ENCODE data around the gene MED23. TPM values are rescaled to one million over a fixed set of nuclear protein-coding genes. Genes with fewer than 3 reads are reported as not detected.

The MED23 gene
- total and polyA plus RNA-seq, 9 of the 15 experiments (the other 6 are each of a cell fraction or from before 2014, with no cell fraction given), result 13.7 to 61.2 (median 27.2) TPM

GRCh38 chr6:131592935-131593334 lies 35.1 kb downstream of the MED23 start (continued):
- no peak for TF ChIP-seq CLOCK (CRISPR knock-in tag; IDR thresholded peaks at IDR 0.05; ENCODE audit: borderline replicate concordance)
- no peak for TF ChIP-seq COPS2 (conservative IDR thresholded peaks at IDR 0.05)
- TF ChIP-seq SMARCA4 (IDR thresholded peaks at IDR 0.05), result no peak
- no peak for TF ChIP-seq VEZF1 (CRISPR knock-in tag; IDR thresholded peaks at IDR 0.05)

GRCh38 chr6:131588643-131589042 lies 39.4 kb downstream of the MED23 start:
- WGBS (ENCODE audit: insufficient coverage, low coverage, missing lambda C conversion rate), result 38% methylated on average over 2 of the region's 2 CpGs

More at GRCh38 chr6:131588643-131589042, 39.4 kb downstream of the MED23 start:
- Histone ChIP-seq H3K9me3 (replicated peaks; ENCODE audit: control insufficient read depth, insufficient read depth, low read depth, low read length) (no peaks in the 10 kb centered on the region), H4K20me1 (replicated peaks; ENCODE audit: control insufficient read depth, insufficient read depth, low read length) (no peaks in the 10 kb centered on the region), H3K36me3 (ENCODE audit: control insufficient read depth, insufficient read depth, low read length) (peaks cover 78% of the 10 kb centered on the region), H2AFZ (ENCODE audit: low read depth, low read length) (no peak overlapping the region), H3K4me2 (ENCODE audit: insufficient read depth, low read length) (no peak overlapping the region), H3K4me1 (replicated peaks in 1 of 2; ENCODE audit: control insufficient read depth in 2 of 2, insufficient read depth in 2 of 2, low read length in 2 of 2) (no peaks in the 10 kb centered on the region), H3K9me1 (ENCODE audit: control insufficient read depth, insufficient read depth, low read length) (no peaks in the 10 kb centered on the region), H3K27ac (ENCODE audit: extremely low read depth, low read depth, low read length) (no peak overlapping the region), H3K79me2 (ENCODE audit: control insufficient read depth, insufficient read depth, low read length) (no peaks in the 10 kb centered on the region), H3K27me3 (ENCODE audit: control insufficient read depth in 2 of 2, insufficient read depth in 2 of 2, low read length in 2 of 2) (no peaks in the 10 kb centered on the region), H3K4me3 (no peak overlapping the region), H3K9ac (ENCODE audit: insufficient read depth in 1 of 2, low read depth in 2 of 2, low read length in 2 of 2) (no peak overlapping the region)
- CTCF ChIA-PET (ENCODE audit: low intra/inter-chr PET ratio), result no interaction called here
- intact Hi-C loops (cut with micrococcal nuclease), result no loop called here
- FAIRE-seq (peak; percentile 42), DNase-seq (ENCODE audit: extremely low read depth in 1 of 4, low spot score in 3 of 4) (no peak), ATAC-seq (no peak)
- in situ Hi-C loops (cut with MboI), result no loop called here
- BruUV-seq (replicated peaks), result no TSS peak
- TF ChIP-seq SIN3A (IDR thresholded peaks at IDR 0.05; ENCODE audit: borderline replicate concordance in 2 of 2, control insufficient read depth in 1 of 2, low read depth in 2 of 2, low read length in 2 of 2) (no peak), EZH2 (IDR thresholded peaks at IDR 0.05; ENCODE audit: borderline replicate concordance, low read depth, low read length) (no peak), ZNF23 (CRISPR knock-in tag; IDR thresholded peaks at IDR 0.05) (no peak)
- POLR2A ChIA-PET, result no interaction called here
